ENCODE results near the gene GALNT17.

The GALNT17 gene

DNA sequence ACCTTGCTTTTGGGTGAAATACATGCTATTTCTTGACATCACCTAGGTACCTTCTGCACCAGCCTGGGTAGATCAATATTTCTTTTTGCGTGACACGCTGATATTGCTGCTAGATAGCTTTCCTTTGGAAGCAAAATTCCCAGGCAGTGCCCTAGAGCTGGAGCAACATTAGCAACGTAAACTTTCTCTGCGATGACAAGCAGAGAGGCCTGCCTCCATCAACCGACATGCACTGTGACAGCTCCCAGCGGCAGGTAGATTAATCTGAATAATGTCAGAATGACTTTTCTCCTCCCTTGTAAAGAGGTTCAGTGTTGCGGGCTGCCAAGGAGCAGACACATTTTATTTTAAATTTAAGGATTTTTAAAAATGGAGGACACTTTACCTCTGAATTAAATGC is 307.4 kb downstream of the GALNT17 start:
- TF ChIP-seq EP300 (IDR thresholded peaks at IDR 0.05; ENCODE audit: borderline replicate concordance) (no peak), MAX (IDR thresholded peaks at IDR 0.05) (no peak), TCF12 (IDR thresholded peaks at IDR 0.05; ENCODE audit: low read depth) (no peak), NFIC (IDR thresholded peaks at IDR 0.05) (no peak), TEAD4 (IDR thresholded peaks at IDR 0.05) (no peak), EGR1 (IDR thresholded peaks at IDR 0.05) (no peak), TAF1 (IDR thresholded peaks at IDR 0.05; ENCODE audit: low read depth) (no peak), FOXM1 (IDR thresholded peaks at IDR 0.05; ENCODE audit: borderline replicate concordance, low read depth) (no peak), RAD21 (IDR thresholded peaks at IDR 0.05; ENCODE audit: low read depth) (no peak), CEBPB (IDR thresholded peaks at IDR 0.05) (no peak), CREB1 (IDR thresholded peaks at IDR 0.05; ENCODE audit: low read depth) (no peak)
- TF ChIP-seq, protein P1, sequence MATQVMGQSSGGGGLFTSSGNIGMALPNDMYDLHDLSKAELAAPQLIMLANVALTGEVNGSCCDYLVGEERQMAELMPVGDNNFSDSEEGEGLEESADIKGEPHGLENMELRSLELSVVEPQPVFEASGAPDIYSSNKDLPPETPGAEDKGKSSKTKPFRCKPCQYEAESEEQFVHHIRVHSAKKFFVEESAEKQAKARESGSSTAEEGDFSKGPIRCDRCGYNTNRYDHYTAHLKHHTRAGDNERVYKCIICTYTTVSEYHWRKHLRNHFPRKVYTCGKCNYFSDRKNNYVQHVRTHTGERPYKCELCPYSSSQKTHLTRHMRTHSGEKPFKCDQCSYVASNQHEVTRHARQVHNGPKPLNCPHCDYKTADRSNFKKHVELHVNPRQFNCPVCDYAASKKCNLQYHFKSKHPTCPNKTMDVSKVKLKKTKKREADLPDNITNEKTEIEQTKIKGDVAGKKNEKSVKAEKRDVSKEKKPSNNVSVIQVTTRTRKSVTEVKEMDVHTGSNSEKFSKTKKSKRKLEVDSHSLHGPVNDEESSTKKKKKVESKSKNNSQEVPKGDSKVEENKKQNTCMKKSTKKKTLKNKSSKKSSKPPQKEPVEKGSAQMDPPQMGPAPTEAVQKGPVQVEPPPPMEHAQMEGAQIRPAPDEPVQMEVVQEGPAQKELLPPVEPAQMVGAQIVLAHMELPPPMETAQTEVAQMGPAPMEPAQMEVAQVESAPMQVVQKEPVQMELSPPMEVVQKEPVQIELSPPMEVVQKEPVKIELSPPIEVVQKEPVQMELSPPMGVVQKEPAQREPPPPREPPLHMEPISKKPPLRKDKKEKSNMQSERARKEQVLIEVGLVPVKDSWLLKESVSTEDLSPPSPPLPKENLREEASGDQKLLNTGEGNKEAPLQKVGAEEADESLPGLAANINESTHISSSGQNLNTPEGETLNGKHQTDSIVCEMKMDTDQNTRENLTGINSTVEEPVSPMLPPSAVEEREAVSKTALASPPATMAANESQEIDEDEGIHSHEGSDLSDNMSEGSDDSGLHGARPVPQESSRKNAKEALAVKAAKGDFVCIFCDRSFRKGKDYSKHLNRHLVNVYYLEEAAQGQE (IDR thresholded peaks at IDR 0.05; ENCODE audit: low read depth): no peak

- TF ChIP-seq NFIC (IDR thresholded peaks at IDR 0.05): no peak
- TF ChIP-seq TEAD4 (IDR thresholded peaks at IDR 0.05): no peak
- TF ChIP-seq, protein P1 (IDR thresholded peaks at IDR 0.05; ENCODE audit: low read depth): no peak
- TF ChIP-seq MAX (IDR thresholded peaks at IDR 0.05): no peak
- no peak for TF ChIP-seq EP300 (IDR thresholded peaks at IDR 0.05; ENCODE audit: borderline replicate concordance)
- TF ChIP-seq, protein P2, sequence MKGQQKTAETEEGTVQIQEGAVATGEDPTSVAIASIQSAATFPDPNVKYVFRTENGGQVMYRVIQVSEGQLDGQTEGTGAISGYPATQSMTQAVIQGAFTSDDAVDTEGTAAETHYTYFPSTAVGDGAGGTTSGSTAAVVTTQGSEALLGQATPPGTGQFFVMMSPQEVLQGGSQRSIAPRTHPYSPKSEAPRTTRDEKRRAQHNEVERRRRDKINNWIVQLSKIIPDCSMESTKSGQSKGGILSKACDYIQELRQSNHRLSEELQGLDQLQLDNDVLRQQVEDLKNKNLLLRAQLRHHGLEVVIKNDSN (IDR thresholded peaks at IDR 0.05): no peak
- TF ChIP-seq ZBTB7A (IDR thresholded peaks at IDR 0.05; ENCODE audit: low read depth): no peak
- TF ChIP-seq CEBPB (IDR thresholded peaks at IDR 0.05): no peak
- no peak for TF ChIP-seq TAF1 (IDR thresholded peaks at IDR 0.05; ENCODE audit: low read depth)
- no peak for TF ChIP-seq TCF12 (IDR thresholded peaks at IDR 0.05; ENCODE audit: low read depth)
- TF ChIP-seq CREB1 (IDR thresholded peaks at IDR 0.05; ENCODE audit: low read depth): no peak
- TF ChIP-seq RAD21 (IDR thresholded peaks at IDR 0.05; ENCODE audit: low read depth): no peak
- TF ChIP-seq YY1 (IDR thresholded peaks at IDR 0.05; ENCODE audit: low read depth): no peak
- no peak for TF ChIP-seq FOXM1 (IDR thresholded peaks at IDR 0.05; ENCODE audit: borderline replicate concordance, low read depth)
Measured at GRCh38 chr7:71442492-71443190, 310.7 kb downstream of the GALNT17 start.

DNA sequence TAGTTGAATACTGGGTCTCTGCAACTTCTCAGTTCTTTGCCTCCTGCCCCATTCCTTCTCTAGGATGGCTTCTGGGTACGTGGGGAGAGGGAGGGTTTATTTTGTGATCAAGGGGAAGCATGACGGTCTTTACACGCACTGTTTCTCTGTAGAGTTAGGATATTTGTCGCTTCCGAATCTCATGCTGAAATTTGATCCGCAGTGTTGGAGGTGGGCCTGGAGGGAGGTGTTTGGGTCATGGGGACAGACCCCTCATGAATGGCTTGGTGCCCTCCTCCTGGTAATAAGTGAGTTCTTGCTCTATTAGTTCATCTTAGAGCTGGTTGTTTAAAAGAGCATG is 311.2 kb downstream of the GALNT17 start:
- TF ChIP-seq EP300 (IDR thresholded peaks at IDR 0.05; ENCODE audit: borderline replicate concordance) (no peak), TAF1 (IDR thresholded peaks at IDR 0.05; ENCODE audit: low read depth) (no peak), RAD21 (IDR thresholded peaks at IDR 0.05; ENCODE audit: low read depth) (no peak), EGR1 (IDR thresholded peaks at IDR 0.05) (no peak), MAX (IDR thresholded peaks at IDR 0.05) (no peak), ZBTB7A (IDR thresholded peaks at IDR 0.05; ENCODE audit: low read depth) (no peak), CREB1 (IDR thresholded peaks at IDR 0.05; ENCODE audit: low read depth) (no peak), TCF12 (IDR thresholded peaks at IDR 0.05; ENCODE audit: low read depth) (no peak), FOXM1 (IDR thresholded peaks at IDR 0.05; ENCODE audit: borderline replicate concordance, low read depth) (no peak), CEBPB (IDR thresholded peaks at IDR 0.05) (no peak), YY1 (IDR thresholded peaks at IDR 0.05; ENCODE audit: low read depth) (no peak), TEAD4 (IDR thresholded peaks at IDR 0.05) (no peak), NFIC (IDR thresholded peaks at IDR 0.05) (no peak)
- TF ChIP-seq, protein P2 (IDR thresholded peaks at IDR 0.05): no peak
- TF ChIP-seq, protein P1 (IDR thresholded peaks at IDR 0.05; ENCODE audit: low read depth): no peak

- TF ChIP-seq MAX (IDR thresholded peaks at IDR 0.05) (no peak), EGR1 (IDR thresholded peaks at IDR 0.05) (no peak), ZBTB7A (IDR thresholded peaks at IDR 0.05; ENCODE audit: low read depth) (no peak), FOXM1 (IDR thresholded peaks at IDR 0.05; ENCODE audit: borderline replicate concordance, low read depth) (no peak), TAF1 (IDR thresholded peaks at IDR 0.05; ENCODE audit: low read depth) (no peak), EP300 (IDR thresholded peaks at IDR 0.05; ENCODE audit: borderline replicate concordance) (no peak), TCF12 (IDR thresholded peaks at IDR 0.05; ENCODE audit: low read depth) (no peak)
- TF ChIP-seq, protein P1 (IDR thresholded peaks at IDR 0.05; ENCODE audit: low read depth): no peak
Measured at GRCh38 chr7:71444130-71444529, 312.2 kb downstream of the GALNT17 start.
